Right cardiac atrium (tissue), 5 donors: ENCODE data around the gene DCTN4. TPM values are rescaled to one million over a fixed set of nuclear protein-coding genes. Genes with fewer than 3 reads are reported as not detected.

Experiments
- ATAC-seq, 2 donors: fragments of 200-7000 bp; cut with Tn5 transposase; one replicate each; pipeline versions ENCODE4 v1.8.0 to v1.9.1; 2020; ENCODE audit warnings: moderate library complexity in 2 of 2, mild to moderate bottlenecking in 1 of 2
- DNase-seq, 3 donors: peaks; one replicate each; pipeline ENCODE4 v3.0.0-alpha.2; 2020
- H3K27ac ChIP-seq: one replicate; pipeline ENCODE4 v1.5.1; 2013; ENCODE audit warnings: mild to moderate bottlenecking, low read length, control low read depth, moderate library complexity
- H3K27me3 ChIP-seq: one replicate; pipeline ENCODE4 v1.6.1; 2013; ENCODE audit not compliant: control insufficient read depth, insufficient read depth
- H3K4me1 ChIP-seq: one replicate; pipeline ENCODE4 v1.6.1; 2013; ENCODE audit warnings: low read length; ENCODE audit not compliant: control insufficient read depth, insufficient read depth
- H3K4me3 ChIP-seq: one replicate; pipeline ENCODE4 v1.5.1; 2013; ENCODE audit warnings: low read length, control low read depth
- H3K9me3 ChIP-seq: one replicate; pipeline ENCODE4 v1.6.1; 2013; ENCODE audit warnings: low read length; ENCODE audit not compliant: control insufficient read depth
- WGBS: extraction: QIAGEN DNeasy Blood & Tissue Kit; methylation state at CpG from one replicate; pipeline ENCODE4 v1.1.7; 2013; 5-methylcytosine and 5-hydroxymethylcytosine counted together
- intact Hi-C, 4 donors: fragments of 100-400 bp; cut with DNase I; formaldehyde crosslinking; loops; one replicate each; pipeline versions ENCODE4 v1.11.0 to v1.14.0; 2022 to 2023
- polyA plus RNA-seq: library from polyadenylated mRNA; stranded (reverse); fragments of 200-250 nt; gene quantifications from one replicate; pipeline ENCODE4 v1.2.3, GENCODE V29; 2013
- total RNA-seq, 4 donors: library from RNA; stranded (reverse); fragmentation: NEBNext Ultra II Directional; extraction: Animal tissue kit (Norgen Biotek cat#: 25700); gene quantifications; one replicate each; pipeline ENCODE4 v1.2.1, GENCODE V29; 2021
- donor health status: healthy with polysubstance abuse.
- donor health status: DM: no; HTN: yes; CAD: no.
- donor health status: DM: no; HTN: no; CAD: no.
- donor health status: DM: no; HTN: yes; CAD: no; lungs with severe emphysema.
- donor health status: DM: yes; HTN: yes; CAD: no.

The DCTN4 gene
- total and polyA plus RNA-seq, 5 donors, result 22.7 to 51.6 (median 44.5) TPM

- peak overlapping the region; percentile 92 for H3K27ac ChIP-seq
- no peaks in the 10 kb centered on the region for H3K27me3 ChIP-seq
- intact Hi-C loops, result no loop called here
- peak; percentile 0 to 35 for ATAC-seq
- H3K4me1 ChIP-seq, result peaks cover 4% of the 10 kb centered on the region
- no peak for DNase-seq
- H3K9me3 ChIP-seq, result no peaks in the 10 kb centered on the region
- H3K4me3 ChIP-seq, result peak overlapping the region; percentile 84
- WGBS, result 11% methylated on average over 7 of the region's 7 CpGs
Measured at GRCh38 chr5:150778088-150778516, 19.3 kb upstream of the DCTN4 start.

GRCh38 chr5:150777685-150778084 is 18.9 kb upstream of the DCTN4 start:
- no peak for DNase-seq
- intact Hi-C loops, result no loop called here
- Histone ChIP-seq H3K27me3 (no peaks in the 10 kb centered on the region), H3K27ac (peak overlapping the region; percentile 92), H3K9me3 (no peaks in the 10 kb centered on the region), H3K4me1 (peaks cover under 1% of the 10 kb centered on the region), H3K4me3 (peak overlapping the region; percentile 84)
- WGBS, result 35% methylated on average over 3 of the region's 3 CpGs
- ATAC-seq, result no peak

- 49% methylated on average over 1 of the region's 1 CpG for WGBS
- H3K27ac ChIP-seq, result no peak overlapping the region
- no peak for ATAC-seq
Measured at GRCh38 chr5:150774145-150774544, 15.3 kb upstream of the DCTN4 start.

GRCh38 chr5:150771034-150771795 is 12.4 kb upstream of the DCTN4 start:
- WGBS, result 76% methylated on average over 1 of the region's 1 CpG
- intact Hi-C loops, result no loop called here
- Histone ChIP-seq H3K27ac (no peak overlapping the region), H3K9me3 (no peaks in the 10 kb centered on the region), H3K4me3 (no peak overlapping the region), H3K27me3 (no peaks in the 10 kb centered on the region), H3K4me1 (no peaks in the 10 kb centered on the region)
- DNase-seq, result no peak
- ATAC-seq, result no peak

More at GRCh38 chr5:150774145-150774544, 15.3 kb upstream of the DCTN4 start:
- Histone ChIP-seq H3K9me3 (no peaks in the 10 kb centered on the region), H3K4me1 (no peaks in the 10 kb centered on the region), H3K27me3 (no peaks in the 10 kb centered on the region), H3K4me3 (no peak overlapping the region)
- no peak for DNase-seq
- intact Hi-C loops, result no loop called here

- intact Hi-C loops, result no loop called here
- H3K4me1 ChIP-seq, result no peaks in the 10 kb centered on the region
- no peak overlapping the region for H3K27ac ChIP-seq
- ATAC-seq (no peak), DNase-seq (no peak)
- 44% methylated on average over 2 of the region's 2 CpGs for WGBS
- H3K27me3 ChIP-seq, result no peaks in the 10 kb centered on the region
- no peak overlapping the region for H3K4me3 ChIP-seq
- no peaks in the 10 kb centered on the region for H3K9me3 ChIP-seq
Measured at GRCh38 chr5:150766251-150766650, 7.4 kb upstream of the DCTN4 start.

GRCh38 chr5:150765799-150766169 is 7.0 kb upstream of the DCTN4 start:
- no peak for DNase-seq
- H3K27ac ChIP-seq, result no peak overlapping the region
- 88% methylated on average over 1 of the region's 1 CpG for WGBS
- no peak for ATAC-seq
- H3K4me1 ChIP-seq, result no peaks in the 10 kb centered on the region
- no peak overlapping the region for H3K4me3 ChIP-seq
- intact Hi-C loops, result no loop called here
- no peaks in the 10 kb centered on the region for H3K9me3 ChIP-seq
- no peaks in the 10 kb centered on the region for H3K27me3 ChIP-seq

GRCh38 chr5:150765011-150765798 is 6.4 kb upstream of the DCTN4 start:
- ATAC-seq, result no peak
- no peaks in the 10 kb centered on the region for H3K4me1 ChIP-seq
- H3K9me3 ChIP-seq, result no peaks in the 10 kb centered on the region
- H3K4me3 ChIP-seq, result no peak overlapping the region
- no peak for DNase-seq
- intact Hi-C loops, result no loop called here
- H3K27me3 ChIP-seq, result no peaks in the 10 kb centered on the region
- 91% methylated on average over 2 of the region's 2 CpGs for WGBS
- H3K27ac ChIP-seq, result no peak overlapping the region

- 80% methylated on average over 2 of the region's 2 CpGs for WGBS
- peak in 1 of 2 donors; percentile 31 for ATAC-seq
Measured at GRCh38 chr5:150764530-150764929, 5.7 kb upstream of the DCTN4 start.

GRCh38 chr5:150763023-150763769 is 4.4 kb upstream of the DCTN4 start:
- Histone ChIP-seq H3K4me3 (no peak overlapping the region), H3K4me1 (peaks cover 3% of the 10 kb centered on the region), H3K9me3 (no peaks in the 10 kb centered on the region), H3K27ac (peak overlapping the region; percentile 80), H3K27me3 (no peaks in the 10 kb centered on the region)
- WGBS, result 29% methylated on average over 7 of the region's 7 CpGs
- DNase-seq (peak; percentile 67 to 80 (median 73)), ATAC-seq (peak; percentile 4 to 27)
- intact Hi-C loops, result no loop called here

More at GRCh38 chr5:150764530-150764929, 5.7 kb upstream of the DCTN4 start:
- H3K27me3 ChIP-seq, result no peaks in the 10 kb centered on the region
- no peak overlapping the region for H3K27ac ChIP-seq
- peaks cover 2% of the 10 kb centered on the region for H3K4me1 ChIP-seq
- H3K4me3 ChIP-seq, result no peak overlapping the region
- intact Hi-C loops, result no loop called here
- DNase-seq, result no peak
- H3K9me3 ChIP-seq, result no peaks in the 10 kb centered on the region

- H3K27ac ChIP-seq, result no peak overlapping the region
- intact Hi-C loops, result no loop called here
Measured at GRCh38 chr5:150762211-150762610, 3.4 kb upstream of the DCTN4 start.

GRCh38 chr5:150759334-150759583 is 442 bp upstream of the DCTN4 start:
- H3K27ac ChIP-seq, result peak overlapping the region; percentile 95
- ATAC-seq (no peak), DNase-seq (no peak)
- intact Hi-C loops, result no loop called here
- 59% methylated on average over 4 of the region's 4 CpGs for WGBS
- peak overlapping the region; percentile 82 for H3K4me3 ChIP-seq
- H3K4me1 ChIP-seq, result peaks cover 3% of the 10 kb centered on the region
- no peaks in the 10 kb centered on the region for H3K27me3 ChIP-seq
- H3K9me3 ChIP-seq, result no peaks in the 10 kb centered on the region

More at GRCh38 chr5:150762211-150762610, 3.4 kb upstream of the DCTN4 start:
- Histone ChIP-seq H3K27me3 (no peaks in the 10 kb centered on the region), H3K4me1 (peaks cover 3% of the 10 kb centered on the region), H3K9me3 (no peaks in the 10 kb centered on the region), H3K4me3 (no peak overlapping the region)
- ATAC-seq (no peak), DNase-seq (peak in 1 of 3 donors; percentile 36)
- WGBS, result 83% methylated on average over 5 of the region's 5 CpGs
